GM19351 (cell line): ENCODE data around the gene CR1.
"Not testable (repeated sequence)": the region's sequence is repeated elsewhere in the genome, so short reads cannot be mapped to it uniquely, and the experiment has no call there.

Experiments
- ATAC-seq: cut with Tn5 transposase; IDR thresholded peaks from one replicate; pipeline ENCODE4 v1.9.1; 2021; ENCODE audit warnings: mild to moderate bottlenecking, moderate library complexity; ENCODE audit not compliant: unreplicated experiment

The CR1 gene

DNA sequence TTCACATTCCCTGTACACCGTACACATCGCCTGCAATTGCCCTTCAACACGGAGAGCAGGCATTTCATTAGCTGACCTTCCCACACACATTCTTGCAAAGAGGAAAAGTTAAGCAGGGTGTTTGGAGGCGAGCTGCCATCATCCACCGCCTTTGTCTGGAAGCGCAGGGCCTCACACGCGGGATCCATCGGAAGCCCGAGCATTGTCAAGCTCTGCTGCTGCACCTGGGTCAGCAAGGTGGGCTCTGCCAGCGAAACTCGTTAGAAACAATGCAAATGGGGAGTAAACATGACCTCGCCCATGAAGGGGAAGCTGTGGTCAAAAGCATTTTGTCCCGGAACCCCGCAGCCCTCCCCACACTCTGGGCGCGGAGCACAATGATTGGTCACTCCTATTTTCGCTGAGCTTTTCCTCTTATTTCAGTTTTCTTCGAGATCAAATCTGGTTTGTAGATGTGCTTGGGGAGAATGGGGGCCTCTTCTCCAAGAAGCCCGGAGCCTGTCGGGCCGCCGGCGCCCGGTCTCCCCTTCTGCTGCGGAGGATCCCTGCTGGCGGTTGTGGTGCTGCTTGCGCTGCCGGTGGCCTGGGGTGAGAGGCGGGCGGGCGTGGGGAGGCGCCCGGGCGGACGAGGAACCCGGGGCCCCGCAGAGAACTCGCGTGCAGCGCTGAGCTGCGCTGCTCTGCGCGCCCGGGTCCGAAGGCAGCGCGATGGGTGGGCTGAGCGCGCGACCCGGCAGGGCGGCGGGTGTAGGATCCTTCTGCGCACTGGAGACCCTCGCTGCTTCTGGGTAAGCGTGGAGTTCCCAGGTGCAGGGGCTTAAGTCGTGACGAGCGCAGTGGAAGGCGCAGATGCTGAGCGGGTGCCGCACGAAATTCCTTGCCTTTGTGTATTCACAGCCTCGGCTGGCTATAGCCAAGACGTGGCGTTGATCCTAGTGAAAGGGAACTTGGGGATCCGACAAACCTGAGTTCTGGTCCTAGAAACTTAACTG is at the start of gene CR1:
TSS of gene CR1 (plus strand) at position 357 of the 992 bp plus-strand sequence. CDS start at position 468, 111 bp downstream.
- peak; percentile 62 for ATAC-seq

DNA sequence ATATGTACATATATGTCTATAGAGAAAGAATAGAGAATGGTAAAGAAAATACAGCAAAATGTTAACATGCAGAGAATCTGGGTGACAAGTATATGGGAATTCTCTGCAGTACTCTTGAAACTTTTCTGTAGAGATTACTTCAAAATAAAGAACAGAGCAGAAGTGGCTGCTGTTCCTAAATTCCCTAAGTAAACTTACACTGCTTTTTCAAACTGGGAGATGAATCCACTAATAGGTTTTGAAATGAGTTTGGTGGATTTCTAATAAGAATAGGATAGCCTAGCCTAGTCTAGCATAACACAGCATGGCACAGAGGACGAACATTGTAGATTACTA is 42.3 kb upstream of the CR1 start:
- ATAC-seq: no peak

DNA sequence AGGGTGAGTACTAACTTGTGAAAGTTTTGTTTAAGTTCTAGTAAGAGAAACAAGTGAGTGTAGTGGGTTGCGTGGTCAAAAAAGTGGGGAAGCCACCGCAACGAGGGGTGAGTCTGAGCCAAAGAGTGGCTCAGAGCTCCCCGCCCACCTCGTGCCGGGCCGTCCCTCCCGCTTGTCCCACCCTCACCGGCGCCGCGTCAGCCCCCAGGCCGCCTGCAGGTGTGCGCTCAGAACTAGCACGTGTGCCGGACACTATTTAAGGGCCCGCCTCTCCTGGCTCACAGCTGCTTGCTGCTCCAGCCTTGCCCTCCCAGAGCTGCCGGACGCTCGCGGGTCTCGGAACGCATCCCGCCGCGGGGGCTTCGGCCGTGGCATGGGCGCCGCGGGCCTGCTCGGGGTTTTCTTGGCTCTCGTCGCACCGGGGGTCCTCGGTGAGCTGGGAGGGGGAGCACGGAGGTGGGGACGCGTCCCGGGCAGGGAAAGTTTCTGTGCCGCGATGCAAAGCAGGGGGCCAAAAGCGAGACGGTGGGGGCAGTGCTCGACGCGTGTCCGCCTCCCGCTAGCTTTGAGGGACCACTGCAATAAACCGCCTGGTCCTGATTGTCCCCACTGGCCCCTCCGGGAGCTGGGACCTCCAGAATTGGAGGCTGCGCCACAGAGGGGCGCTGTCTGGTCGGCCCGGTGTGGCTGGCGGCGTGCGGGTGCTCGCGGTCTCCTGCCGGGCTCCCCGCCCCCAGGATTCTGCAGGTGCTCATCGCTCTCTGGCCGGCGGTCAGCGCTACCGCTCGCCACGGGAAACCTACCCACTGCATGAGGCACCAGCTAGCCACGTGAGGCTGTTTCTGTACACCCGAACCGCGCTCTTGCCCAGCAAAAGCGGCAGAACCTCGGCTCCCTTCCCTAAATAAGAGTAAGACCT is 41.7 kb upstream of the CR1 start, which contains the start of gene CR2:
TSS of gene CR2 (plus strand) at position 283 of the 919 bp plus-strand sequence. CDS start at position 374, 91 bp downstream.
- ATAC-seq: peak; percentile 87

DNA sequence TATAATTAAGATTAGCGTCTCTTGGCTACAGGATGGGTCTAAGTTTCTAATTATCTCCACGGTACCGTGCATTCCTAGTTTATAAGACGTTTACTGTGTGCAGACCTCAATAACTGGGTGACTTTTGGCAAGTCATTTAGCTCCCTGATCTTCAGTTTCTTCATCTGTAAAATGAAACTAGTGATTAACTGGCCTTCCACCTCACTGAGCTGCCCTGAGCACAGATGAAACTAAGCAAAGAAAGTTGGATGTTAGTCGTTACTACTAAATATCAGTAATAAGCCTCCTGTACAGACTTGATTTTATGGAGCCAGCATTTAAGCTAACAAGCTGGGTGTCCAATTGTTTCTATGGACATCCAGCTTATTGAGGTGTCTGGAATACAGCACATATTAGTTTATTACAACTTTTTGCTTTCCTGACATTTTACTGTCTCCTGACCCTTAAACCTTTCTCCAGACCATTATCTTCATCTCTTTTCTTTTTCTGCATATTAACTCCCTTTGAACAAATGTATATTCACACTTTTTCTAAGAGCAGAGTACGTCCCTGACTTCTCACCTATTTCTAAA is 40.7 kb upstream of the CR1 start:
- ATAC-seq: peak; percentile 35

DNA sequence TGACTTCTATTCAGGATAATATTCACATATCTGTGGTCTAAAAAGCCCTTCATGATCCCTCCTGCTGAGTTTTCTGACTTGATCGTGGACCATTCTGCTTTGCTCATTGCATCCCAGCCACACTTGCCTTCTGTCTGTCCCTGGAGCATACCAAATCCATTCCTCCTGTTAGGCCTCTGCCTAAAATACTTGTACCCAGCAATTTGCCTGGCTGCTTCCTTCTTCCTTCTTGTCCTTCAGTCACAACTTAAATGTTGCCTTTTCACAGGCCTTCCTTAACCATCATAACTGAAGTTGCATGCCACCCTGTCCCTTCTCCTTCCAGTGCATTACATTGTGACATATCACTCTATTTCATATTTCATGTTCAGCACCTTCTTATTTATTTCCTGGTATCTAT is 37.5 kb upstream of the CR1 start:
- no peak for ATAC-seq

DNA sequence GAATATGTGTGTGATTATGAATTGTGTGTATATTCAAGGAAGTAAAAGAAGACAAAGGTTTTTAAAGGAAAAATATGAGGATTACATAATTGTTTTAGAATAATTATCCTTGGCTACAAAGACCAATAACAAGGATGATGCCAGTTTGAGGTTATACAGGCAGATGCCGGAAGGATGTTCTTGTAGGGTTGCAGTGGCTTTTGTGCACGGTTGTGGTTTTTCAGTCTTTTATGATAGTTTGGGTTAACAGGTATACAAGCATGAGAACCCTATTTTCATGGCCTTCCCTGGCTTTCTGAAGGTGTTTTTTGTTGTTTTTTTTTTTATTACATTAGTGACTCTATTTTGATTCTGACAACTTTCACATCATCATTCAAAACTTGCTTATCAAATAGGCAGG is 36.9 kb upstream of the CR1 start:
- no peak for ATAC-seq

DNA sequence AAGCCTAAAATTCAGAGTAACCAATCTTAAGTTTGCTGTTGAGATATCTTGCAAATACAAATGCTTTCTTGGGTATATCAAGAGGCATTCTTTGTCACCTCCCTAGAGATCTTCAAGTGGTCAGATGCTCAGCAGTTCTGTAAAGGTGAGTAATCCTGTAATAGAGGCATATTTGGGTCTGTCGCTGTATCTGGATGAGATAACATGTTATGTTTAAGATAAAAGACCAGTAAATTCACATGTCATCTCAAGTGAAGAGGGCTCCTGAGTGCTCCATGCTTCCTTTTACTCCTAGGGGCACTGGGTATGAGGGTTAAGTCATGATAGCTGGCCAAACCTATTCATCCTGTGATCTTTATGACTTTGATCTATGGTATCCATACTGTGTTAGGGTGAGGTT is 34.3 kb upstream of the CR1 start:
- ATAC-seq: no peak

DNA sequence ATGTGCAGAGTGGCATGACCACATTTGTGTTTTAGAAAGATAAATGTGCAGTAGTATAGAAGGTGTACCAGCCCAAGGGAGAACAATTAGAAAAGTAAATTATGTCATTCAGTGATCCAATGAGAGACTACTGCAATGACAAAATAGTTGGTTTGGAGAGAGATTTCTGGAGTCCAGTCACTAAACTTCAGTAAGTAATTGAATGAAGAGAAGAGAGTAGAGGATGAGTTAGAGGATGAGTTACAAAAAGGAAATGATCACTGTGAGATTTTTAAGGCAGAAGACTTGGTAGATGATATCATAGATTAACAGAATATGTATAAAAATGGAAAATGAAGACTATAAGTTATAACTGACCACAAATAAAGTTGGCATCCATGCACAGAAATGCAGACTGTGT is 33.4 kb upstream of the CR1 start:
- no peak for ATAC-seq

DNA sequence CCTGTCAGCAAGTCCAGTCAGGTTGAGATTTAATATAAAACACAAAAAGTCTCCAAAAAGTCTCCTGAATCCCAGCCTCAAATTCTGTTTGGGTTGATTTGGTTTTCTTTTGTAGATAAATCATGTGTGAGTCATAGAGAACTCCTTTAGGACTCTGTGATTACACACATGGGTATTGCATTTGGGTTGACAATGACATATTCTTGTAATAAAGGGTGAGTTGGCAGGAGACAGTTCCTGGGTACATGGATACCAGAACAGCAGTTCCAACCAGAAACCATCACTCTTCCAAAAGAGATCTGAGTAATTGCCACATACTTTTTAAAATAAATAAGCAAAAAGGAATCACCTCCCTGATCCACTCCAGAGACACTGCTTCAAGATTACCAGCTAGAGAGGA is 32.9 kb upstream of the CR1 start:
- ATAC-seq: no peak

DNA sequence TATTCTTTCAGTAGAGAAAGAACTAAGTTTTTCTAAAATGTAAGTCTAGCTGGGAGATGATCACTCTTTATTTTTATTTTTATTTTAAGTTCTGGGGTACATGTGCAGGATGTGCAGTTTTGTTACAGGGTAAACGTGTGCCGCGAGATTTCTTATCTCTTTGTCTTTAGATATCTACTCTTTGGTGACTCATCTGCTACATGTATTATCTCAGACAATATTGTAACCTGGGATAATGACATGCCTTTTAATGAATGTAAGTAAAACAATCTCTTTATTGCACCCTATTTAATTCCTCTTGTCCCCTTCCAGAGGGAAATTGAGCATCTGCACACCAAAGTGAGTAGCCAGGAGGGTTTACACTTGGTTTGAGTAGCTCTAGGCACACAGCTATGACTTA is 32.4 kb upstream of the CR1 start:
- no peak for ATAC-seq

DNA sequence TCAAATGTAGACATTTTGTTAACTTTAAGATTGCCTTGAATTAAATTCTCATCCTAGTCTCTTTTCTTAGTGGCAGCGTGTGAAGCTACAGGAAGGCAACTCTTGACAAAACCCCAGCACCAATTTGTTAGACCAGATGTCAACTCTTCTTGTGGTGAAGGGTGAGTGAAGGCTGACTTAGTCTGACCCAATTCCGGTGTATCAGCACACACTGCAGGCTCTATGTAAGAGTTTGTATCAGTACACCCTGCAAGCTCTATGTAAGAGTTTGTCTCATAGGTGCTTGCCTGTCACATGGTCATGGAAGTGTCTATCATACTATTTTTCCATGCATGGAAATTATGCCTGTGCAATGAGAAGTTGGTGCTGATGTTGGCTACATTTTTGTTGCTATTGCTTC is 25.0 kb upstream of the CR1 start:
- no peak for ATAC-seq

DNA sequence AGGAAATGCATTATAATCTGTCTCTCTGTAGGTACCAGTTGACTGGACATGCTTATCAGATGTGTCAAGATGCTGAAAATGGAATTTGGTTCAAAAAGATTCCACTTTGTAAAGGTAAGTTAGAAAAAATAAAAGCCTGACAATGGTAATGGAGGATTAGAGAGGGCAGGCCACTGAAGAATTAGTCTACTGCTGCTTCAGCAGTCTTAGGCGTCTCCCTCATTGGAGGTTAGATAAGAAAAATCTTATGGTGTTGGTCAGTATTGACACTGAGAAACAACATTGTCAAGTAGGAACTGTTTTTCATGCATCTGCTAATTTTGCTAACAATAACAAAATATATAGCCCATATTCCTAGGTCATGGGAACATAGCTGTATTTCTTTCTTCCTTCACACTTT is 21.7 kb upstream of the CR1 start:
- no peak for ATAC-seq

DNA sequence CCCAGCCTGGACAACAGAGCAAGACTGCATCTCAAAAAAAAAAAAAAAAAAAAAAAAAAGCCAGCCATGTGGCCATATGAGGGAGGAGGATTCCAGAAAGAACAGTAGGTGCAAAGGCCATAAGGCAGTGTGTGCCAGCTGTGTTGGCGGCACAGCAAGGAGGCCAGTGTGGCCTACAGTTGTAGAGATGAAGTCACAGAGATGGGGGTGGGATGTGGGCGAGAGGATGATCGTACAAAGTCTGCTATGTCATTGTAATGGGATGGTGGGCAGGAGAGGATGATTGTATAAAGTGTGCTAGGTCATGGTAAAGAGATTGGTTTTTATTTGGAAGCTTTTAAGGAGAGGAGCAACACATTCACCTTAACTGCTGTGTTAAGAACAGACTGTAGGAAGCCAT is 9.8 kb upstream of the CR1 start:
- no peak for ATAC-seq

DNA sequence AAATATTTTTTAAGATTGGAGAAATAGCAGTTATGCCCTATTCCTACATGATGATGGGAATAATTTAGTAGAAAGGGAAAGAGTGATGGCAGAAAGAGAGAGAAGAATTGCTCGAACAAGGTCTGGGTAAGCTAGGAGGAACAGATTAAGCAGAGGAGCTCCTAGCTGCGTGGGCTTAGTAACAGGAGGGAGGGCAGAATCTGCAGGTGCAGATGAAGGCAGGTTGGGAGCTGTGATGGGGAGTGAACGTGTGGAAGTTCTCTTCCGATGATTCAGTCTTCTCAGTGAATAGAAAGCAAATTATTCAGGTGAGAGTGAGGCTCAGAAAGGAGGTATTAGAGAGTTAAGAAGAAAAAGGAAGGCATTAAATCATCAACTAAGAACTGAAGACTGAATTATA is 8.3 kb upstream of the CR1 start:
- ATAC-seq: no peak

DNA sequence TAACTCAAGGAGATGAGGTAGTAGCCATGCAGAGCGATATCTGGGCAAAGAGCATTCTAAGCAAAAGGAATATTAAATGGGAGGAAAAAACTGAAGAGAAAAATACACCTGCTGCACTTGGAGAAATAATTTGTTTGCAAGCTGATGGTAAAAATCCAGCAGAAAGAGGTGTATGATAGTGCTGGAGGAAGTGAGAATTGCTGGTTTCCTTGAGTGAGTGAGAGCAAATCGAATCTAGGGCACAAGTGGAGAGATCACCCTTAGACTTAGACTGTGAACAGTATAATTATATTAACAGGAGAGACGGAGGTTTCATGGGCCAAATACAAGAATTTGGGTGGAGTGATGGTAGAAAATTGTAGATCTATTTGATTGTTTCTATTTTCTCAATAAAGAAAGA is 2.7 kb upstream of the CR1 start:
- ATAC-seq: no peak

DNA sequence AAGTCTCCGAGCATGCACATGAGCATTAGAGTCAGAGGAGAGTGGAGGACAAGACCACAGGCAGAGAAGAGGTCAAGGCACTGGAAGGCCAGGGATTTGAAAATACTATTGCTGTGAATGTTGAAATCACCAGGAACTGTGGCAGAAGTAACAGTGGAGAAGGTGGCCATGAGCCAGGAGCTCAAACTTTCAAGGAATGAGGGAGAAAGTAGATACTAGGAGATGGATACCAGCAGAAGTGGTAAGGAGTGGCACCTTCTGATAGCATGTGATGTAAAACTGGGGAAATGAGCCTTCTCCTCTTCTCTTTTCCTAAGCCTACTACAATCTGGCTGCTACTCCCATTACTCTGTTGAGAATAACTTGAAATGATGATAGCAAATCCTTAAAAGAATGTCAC is 1.8 kb upstream of the CR1 start:
- no peak for ATAC-seq

DNA sequence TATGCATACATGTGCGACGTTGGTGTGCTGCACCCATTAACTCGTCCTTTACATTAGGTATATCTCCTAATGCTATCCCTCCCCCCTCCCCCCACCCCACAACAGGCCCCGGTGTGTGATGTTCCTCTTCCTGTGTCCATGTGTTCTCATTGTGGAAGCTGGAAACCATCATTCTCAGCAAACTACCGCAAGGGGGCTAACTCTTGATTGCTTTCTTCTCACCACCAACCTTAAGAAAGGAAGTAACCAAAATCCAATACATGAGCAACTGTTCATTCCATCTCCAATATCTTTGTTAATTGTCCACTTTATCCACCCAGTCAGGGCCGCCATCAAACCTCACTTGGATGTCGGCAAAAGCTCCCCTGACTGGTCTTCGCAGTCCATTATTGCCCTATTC is 676 bp upstream of the CR1 start:
- ATAC-seq: not testable (repeated sequence)

DNA sequence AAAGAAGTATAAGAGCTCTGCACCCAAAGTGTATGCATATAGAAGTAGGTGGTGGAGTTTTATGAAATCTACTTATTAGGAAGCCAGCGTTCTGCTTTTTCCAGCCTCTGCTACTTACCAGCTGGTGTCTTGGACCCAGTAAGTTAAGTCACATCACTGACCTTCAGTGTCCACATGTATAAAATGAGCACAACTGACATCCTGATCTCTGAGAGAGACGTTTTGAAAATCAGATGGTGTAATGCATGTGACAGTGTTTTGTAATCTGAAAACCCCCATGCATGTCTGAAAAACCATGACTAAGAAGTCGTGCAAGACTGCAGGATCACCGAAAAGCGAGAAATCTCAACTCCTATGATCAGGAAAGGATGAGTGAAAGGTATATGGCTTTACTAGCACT is 2.0 kb downstream of the CR1 start:
- no peak for ATAC-seq

DNA sequence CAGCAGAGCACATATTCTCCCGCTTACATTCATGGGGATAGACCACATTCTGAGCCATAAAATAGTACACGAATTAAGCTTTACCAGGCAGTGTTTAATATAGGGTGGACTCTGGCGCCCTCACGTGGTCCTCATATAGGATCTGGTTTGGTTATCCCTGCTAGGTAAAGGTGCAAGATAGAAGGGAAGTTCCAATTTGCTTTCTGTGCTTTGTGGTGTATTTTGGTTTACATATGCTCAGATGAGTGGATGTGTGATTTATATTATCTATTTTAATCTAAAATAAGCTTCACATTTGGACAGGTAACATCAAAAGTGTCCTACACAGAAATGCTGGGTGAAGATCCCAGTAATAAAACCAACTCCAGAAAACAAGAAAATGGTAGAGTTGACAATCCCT is 3.6 kb downstream of the CR1 start:
- peak; percentile 49 for ATAC-seq

DNA sequence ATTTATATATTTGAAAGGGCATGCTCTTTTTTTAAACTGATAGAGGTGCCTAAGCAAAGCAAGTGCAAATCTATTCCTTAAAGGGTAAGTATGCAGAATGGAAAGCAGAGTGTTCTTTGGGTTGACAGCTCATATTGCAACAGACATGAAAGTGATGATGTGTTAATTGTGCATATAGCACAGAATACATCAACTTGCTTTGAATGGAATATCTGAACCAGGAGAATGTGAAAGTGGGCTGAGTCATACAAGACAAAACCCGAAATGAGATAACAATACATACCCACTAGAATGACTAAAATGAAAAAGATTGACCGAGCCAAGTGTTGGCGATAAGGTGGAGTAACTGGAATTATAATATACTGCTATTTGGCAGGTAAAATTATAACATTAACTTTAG is 4.3 kb downstream of the CR1 start:
- ATAC-seq: no peak

DNA sequence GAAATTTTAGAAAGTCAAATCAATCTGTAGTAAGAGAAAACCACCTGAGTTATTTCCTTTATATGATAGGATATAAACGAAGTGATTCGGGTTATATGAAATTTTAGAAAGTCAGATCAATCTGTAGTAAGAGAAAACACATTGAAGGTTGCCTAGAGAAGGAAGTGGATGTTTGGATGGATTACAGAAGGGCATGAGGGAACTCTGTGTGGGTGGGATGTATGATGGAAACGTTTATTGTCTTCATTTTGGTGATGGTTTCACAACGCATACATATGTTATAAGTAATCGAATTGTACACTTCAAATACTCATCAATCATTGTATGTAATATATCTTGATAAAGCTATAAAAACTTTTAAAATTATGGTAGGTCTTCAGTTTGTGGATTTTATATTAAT is 5.1 kb downstream of the CR1 start:
- no peak for ATAC-seq
